Measurements from ENCODE around the gene LCN2. TPM values are rescaled to one million over a fixed set of nuclear protein-coding genes. Genes with fewer than 3 reads are reported as not detected.

The LCN2 gene
- total and polyA plus RNA-seq, 10 of the 15 experiments (the other 5 are each of a cell fraction or from before 2014, with no cell fraction given), result not detected

GRCh38 chr9:128191406-128192046 is 42.3 kb downstream of the LCN2 start, which contains the start of gene CIZ1 (continued):
- no peak for TF ChIP-seq CREM (IDR thresholded peaks at IDR 0.05; ENCODE audit: low read depth)
- no peak; the same call in 1 of the 2 replicates for TF ChIP-seq ZBTB40 (IDR thresholded peaks at IDR 0.05; ENCODE audit: borderline replicate concordance)
- TF ChIP-seq CUX1 (IDR thresholded peaks at IDR 0.05; ENCODE audit: insufficient replicate concordance, low read depth, low read length), result no peak
- no peak for TF ChIP-seq HDGF (IDR thresholded peaks at IDR 0.05)
- no peak for TF ChIP-seq ZBTB33 (IDR thresholded peaks at IDR 0.05)
- TF ChIP-seq MEF2A (IDR thresholded peaks at IDR 0.05; ENCODE audit: insufficient read depth, low read depth, low read length), result 0 out of 2 replicates have a peak, but pooled peaks have one; percentile 32
- no peak for TF ChIP-seq ZBED1 (IDR thresholded peaks at IDR 0.05; ENCODE audit: borderline replicate concordance)
- TF ChIP-seq ETV6 (conservative IDR thresholded peaks at IDR 0.05 in 1 of 2, IDR thresholded peaks at IDR 0.05 in 1 of 2; ENCODE audit: borderline replicate concordance in 1 of 2, low read depth in 1 of 2), result no peak
- no peak for TF ChIP-seq YBX1 (IDR thresholded peaks at IDR 0.05)
- TF ChIP-seq SPI1 (IDR thresholded peaks at IDR 0.05; ENCODE audit: borderline replicate concordance, insufficient read depth, low read depth, low read length), result 0 out of 2 replicates have a peak, but pooled peaks have one; percentile 22
- TF ChIP-seq ZZZ3 (IDR thresholded peaks at IDR 0.05; ENCODE audit: control insufficient read depth, insufficient read length, low read depth), result no peak
- no peak; the same call in 1 of the 2 replicates for TF ChIP-seq CBX5 (IDR thresholded peaks at IDR 0.05; ENCODE audit: low read depth)
- TF ChIP-seq GATAD2B (conservative IDR thresholded peaks at IDR 0.05; ENCODE audit: low read depth), result peak; percentile 98
- no peak for TF ChIP-seq IRF3 (IDR thresholded peaks at IDR 0.05)
- no peak for TF ChIP-seq MTA2 (IDR thresholded peaks at IDR 0.05; ENCODE audit: low read depth)

All from GM12878 (cell line).